Left cardiac atrium (tissue), 4 donors: ENCODE results near the gene GAD2. TPM values are rescaled to one million over a fixed set of nuclear protein-coding genes. Genes with fewer than 3 reads are reported as not detected.
"Not testable (repeated sequence)": the region's sequence is repeated elsewhere in the genome, so short reads cannot be mapped to it uniquely, and the experiment has no call there.

Experiments used
- ATAC-seq, 2 donors: fragments of 200-7000 bp; cut with Tn5 transposase; one replicate each; pipeline ENCODE4 v1.9.1; 2020; ENCODE audit warnings: mild to moderate bottlenecking in 2 of 2, moderate library complexity in 2 of 2
- DNase-seq: peaks from one replicate; pipeline ENCODE4 v3.0.0-alpha.2; 2020
- intact Hi-C, 2 donors: fragments of 100-400 bp; cut with DNase I; formaldehyde crosslinking; loops; one replicate each; pipeline versions ENCODE4 v1.14.1 to v1.15.1; 2022 to 2023
- total RNA-seq, 2 donors: library from RNA; stranded (reverse); fragmentation: NEBNext Ultra II Directional; extraction: Animal tissue kit (Norgen Biotek cat#: 25700); gene quantifications; one replicate each; pipeline ENCODE4 v1.2.1, GENCODE V29; 2021
- donor health status: DM: no; HTN: yes; CAD: no.
- donor health status: DM: no; HTN: yes; CAD: no; lungs with severe emphysema.
- donor health status: DM: yes; HTN: yes; CAD: no.
- donor health status: Dilated cardiomyopathy.

Gene GAD2
- total RNA-seq, 2 donors from 2014 or later, result not detected

DNA sequence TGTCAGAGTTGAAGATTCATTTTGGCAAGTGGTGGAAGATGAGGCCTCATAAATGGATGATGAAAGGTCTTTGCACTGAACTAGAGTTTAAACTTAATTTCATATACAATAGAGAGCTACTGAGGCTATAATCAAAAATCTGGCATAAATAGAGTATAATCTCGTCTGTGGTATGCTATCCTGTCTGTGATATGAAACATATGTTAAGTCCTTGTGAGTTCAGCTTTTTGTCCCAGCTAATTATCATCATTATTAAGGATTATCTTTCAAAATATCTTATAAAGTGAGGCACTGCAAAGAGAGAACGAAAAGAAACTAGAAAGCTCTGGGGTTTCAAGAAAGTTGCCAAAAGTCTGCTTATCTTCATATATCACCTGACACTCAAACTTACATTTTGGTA is 83.4 kb downstream of the GAD2 start:
- intact Hi-C loops, result no loop called here
- ATAC-seq (no peak), DNase-seq (no peak)

DNA sequence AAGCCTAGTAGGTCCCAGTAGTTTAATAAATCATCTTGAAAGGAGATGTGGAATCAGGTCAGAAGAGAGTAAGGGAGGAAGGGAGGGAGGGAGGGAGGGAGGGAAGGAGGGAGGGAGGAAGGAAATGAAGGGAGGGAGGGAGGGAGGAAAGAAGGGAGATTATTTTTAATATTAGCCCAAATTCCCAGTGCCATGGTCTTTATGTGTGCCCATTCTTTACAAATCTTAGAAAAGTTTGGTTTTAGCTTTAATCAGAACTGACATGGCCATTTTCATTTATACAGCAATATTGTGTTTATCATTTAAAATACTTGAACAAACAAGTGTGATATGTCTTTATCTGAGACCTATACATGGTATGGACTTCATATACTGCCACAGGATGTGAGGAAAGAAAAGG is 86.8 kb downstream of the GAD2 start:
- no peak for DNase-seq
- ATAC-seq, result no peak
- intact Hi-C loops, result no loop called here

- DNase-seq (no peak), ATAC-seq (no peak)
- intact Hi-C loops, result no loop called here
Measured at GRCh38 chr10:26310361-26310760, 93.8 kb downstream of the GAD2 start.

GRCh38 chr10:26311383-26311940 is 94.9 kb downstream of the GAD2 start:
- DNase-seq (no peak), ATAC-seq (no peak)
- intact Hi-C loops, result no loop called here

- intact Hi-C loops, result no loop called here
- no peak for ATAC-seq
Measured at GRCh38 chr10:26314265-26315013, 97.9 kb downstream of the GAD2 start.

GRCh38 chr10:26318672-26319071 is 102.1 kb downstream of the GAD2 start:
- intact Hi-C loops, result no loop called here
- ATAC-seq (no peak), DNase-seq (no peak)

More at GRCh38 chr10:26314265-26315013, 97.9 kb downstream of the GAD2 start:
- DNase-seq, result no peak

DNA sequence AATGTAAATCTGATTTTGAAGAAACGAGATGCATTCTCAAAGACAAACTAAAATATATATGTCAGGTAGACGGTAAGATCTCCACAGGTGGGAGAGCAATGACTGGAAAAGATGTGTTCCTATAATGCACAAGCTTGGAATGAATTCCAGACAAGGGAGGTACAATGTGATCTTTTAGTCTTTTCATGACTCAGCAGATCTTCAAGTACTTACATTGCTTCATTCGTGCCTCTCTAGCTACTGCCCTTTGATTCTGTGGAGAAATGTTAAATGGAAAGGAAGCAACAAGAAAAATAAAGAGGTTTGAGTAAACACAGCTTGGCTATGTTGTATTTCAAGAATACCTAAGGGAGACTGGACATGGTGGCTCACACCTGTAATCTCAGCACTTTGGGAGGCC is 106.6 kb downstream of the GAD2 start:
- no peak for DNase-seq
- ATAC-seq, result no peak
- intact Hi-C loops, result no loop called here

GRCh38 chr10:26326851-26327250 is 110.3 kb downstream of the GAD2 start:
- ATAC-seq (no peak), DNase-seq (no peak)
- intact Hi-C loops, result no loop called here

DNA sequence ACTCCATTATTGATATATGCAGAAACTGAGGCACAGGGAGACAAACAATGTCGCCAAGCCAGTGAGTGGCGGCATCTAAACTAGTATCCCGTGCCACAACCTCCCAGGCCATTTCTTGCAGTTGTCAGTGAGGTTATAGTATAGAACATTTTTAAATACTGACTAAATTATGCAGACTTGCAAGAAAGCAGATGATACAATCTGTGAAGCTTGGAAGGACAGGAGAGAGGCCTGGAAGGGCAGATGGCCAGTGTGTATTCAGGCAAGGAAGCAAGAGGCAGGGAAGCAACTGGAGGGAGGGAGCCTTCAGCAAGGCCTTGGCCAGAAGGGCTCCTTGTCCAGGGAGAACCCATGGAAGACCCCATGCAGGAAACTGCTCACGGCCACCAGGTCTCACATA is 111.2 kb downstream of the GAD2 start:
- intact Hi-C loops, result no loop called here
- ATAC-seq, result no peak
- no peak for DNase-seq

DNA sequence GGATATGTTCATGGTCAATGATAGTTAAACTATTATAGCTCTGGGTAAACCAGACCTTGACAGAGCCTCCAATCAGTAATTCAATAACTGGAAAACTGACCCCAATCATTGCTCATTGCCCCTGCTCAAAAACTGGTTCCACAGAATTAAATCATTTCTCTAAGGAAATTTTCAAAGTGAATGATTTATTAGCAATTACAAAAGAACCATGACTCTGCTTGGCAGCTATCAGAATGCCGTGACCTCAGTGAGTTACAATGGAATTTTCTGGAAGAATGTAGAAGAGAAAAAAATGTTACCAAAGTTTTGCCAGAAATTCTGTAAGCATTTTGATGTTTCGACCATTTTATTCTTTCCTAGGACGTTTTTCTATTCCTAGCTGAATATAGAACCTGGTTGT is 114.8 kb downstream of the GAD2 start:
- no peak for DNase-seq

GRCh38 chr10:26334232-26334931 is 117.8 kb downstream of the GAD2 start:
- ATAC-seq (no peak), DNase-seq (no peak)
- intact Hi-C loops, result loop anchor here in 1 of 2 donors (2.0 kb wide), 1 partner anchor 222 kb away; no protein-coding TSS in a partner anchor

More for the DNA sequence above, 114.8 kb downstream of the GAD2 start:
- intact Hi-C loops, result no loop called here
- ATAC-seq, result no peak

DNA sequence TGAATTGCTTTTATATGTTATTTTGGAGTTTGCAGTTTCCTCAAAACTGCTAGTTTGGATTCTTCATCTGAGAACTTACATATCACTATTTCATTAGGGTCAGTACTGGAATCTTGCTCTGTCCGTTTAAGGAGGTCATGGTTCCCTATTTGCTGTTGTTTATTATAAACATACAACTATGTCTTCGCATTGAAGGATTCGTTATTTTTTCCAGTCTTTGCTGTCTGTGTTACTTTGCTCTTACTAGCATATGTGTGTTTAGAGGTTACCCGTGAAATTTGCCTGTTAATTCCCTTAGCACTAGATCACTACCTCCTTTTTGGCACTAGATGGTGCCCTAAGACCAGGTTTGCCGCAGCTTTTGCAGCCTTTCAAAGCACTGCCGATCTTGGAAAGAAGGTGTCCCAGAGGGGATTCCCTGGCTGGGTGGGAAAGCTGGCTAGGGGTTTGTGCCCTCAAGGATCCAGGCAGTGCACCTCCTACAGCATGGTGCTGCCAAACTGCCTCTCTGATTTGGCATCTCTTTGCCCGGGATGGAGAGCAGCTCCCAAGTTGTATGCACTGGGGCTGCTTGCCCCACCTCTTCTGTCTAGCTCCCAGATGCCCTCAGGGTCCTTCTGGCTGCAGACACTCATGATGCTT is 118.5 kb downstream of the GAD2 start:
- peak; percentile 80 to 87 for ATAC-seq
- DNase-seq, result peak; percentile 24
- intact Hi-C loops, result loop anchor here (2.0 to 5.0 kb wide), 2 partner anchors 222 kb away; no protein-coding TSS in a partner anchor

GRCh38 chr10:26335574-26336093 is 119.1 kb downstream of the GAD2 start:
- intact Hi-C loops, result loop anchor here (2.0 to 5.0 kb wide), 2 partner anchors 221 to 222 kb away; no protein-coding TSS in a partner anchor
- no peak for ATAC-seq
- DNase-seq, result no peak

- no peak for ATAC-seq
- no peak for DNase-seq
- intact Hi-C loops, result loop anchor here in 1 of 2 donors (5.0 kb wide), 1 partner anchor 220 kb away; no protein-coding TSS in a partner anchor
Measured at GRCh38 chr10:26336979-26337378, 120.4 kb downstream of the GAD2 start.

DNA sequence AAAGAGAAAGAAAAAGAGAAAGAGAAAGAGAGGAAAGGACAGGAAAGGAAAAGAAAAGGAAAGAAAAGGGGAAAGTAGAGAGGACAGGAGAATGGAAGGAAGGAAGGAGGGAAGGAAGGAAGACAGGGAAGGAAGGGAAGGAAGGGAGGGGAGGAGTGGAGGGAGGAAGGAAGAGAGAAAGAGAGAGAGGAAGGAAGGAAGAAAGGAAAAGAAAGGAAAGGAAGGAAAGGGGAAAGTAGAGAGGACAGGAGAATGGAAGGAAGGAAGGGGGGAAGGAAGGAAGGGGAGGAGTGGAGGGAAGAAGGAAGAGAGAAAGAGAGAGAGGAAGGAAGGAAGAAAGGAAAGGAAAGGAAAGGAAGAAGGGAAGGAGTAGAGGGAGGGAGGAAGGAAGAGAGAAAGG is 125.1 kb downstream of the GAD2 start:
- ATAC-seq, result no peak

DNA sequence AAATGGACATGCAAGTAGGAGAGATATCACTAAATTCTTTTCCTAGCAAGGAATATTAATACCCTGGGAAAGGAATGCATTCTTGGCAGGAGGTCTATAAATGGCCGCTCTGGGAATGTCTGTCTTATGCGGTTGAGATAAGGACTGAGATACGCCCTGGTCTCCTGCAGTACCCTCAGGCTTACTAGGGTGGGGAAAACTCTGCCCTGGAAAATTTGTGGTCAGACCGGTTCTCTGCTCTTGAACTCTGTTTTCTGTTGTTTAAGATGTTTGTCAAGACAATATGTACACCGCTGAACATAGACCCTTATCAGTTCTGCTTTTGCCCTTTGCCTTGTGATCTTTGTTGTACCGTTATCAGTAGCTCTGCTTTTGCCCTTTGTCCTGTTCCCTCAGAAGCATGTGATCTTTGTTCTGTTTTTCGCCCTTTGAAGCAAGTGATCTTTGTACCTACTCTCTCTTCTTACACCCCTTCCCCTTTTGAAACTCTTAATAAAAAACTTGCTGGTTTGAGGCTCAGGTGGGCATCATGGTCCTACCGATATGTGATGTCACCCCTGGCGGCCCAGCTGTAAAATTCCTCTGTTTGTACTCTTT is 132.3 kb downstream of the GAD2 start:
- intact Hi-C loops, DNase-seq, ATAC-seq: not testable (repeated sequence)

More for the DNA sequence above, 125.1 kb downstream of the GAD2 start:
- DNase-seq, result no peak
- intact Hi-C loops, result no loop called here
